Trophoblast cell (in vitro differentiated cells and primary cell): ENCODE measurements around the gene RCN2.

Experiments
- DNase-seq, 2 donors: peaks; one replicate each; pipeline ENCODE4 v3.0.0-alpha.2; 2016
- H2AFZ ChIP-seq: 2 replicates; pipeline ENCODE4 v1.6.1; 2013; ENCODE audit warnings: low read length, moderate library complexity, mild to moderate bottlenecking; ENCODE audit not compliant: insufficient read depth, poor library complexity
- H2AK5ac ChIP-seq: 2 replicates; pipeline ENCODE4 v1.6.1; 2013; ENCODE audit warnings: mild to moderate bottlenecking, low read length
- H2BK120ac ChIP-seq: 2 replicates; pipeline ENCODE4 v1.6.1; 2013; ENCODE audit warnings: low read length, mild to moderate bottlenecking, moderate library complexity; ENCODE audit not compliant: insufficient read depth, poor library complexity
- H2BK12ac ChIP-seq: 2 replicates; pipeline ENCODE4 v1.6.1; 2013; ENCODE audit warnings: mild to moderate bottlenecking, low read length, moderate library complexity
- H2BK5ac ChIP-seq: 2 replicates; pipeline ENCODE4 v1.6.1; 2013; ENCODE audit warnings: low read length, low read depth, moderate library complexity, mild to moderate bottlenecking; ENCODE audit not compliant: poor library complexity
- H3K14ac ChIP-seq: 2 replicates; pipeline ENCODE4 v1.6.1; 2013; ENCODE audit warnings: mild to moderate bottlenecking, low read length
- H3K18ac ChIP-seq: 2 replicates; pipeline ENCODE4 v1.6.1; 2013; ENCODE audit warnings: mild to moderate bottlenecking, low read length
- H3K23ac ChIP-seq: 2 replicates; pipeline ENCODE4 v1.6.1; 2013; ENCODE audit warnings: low read length
- H3K27ac ChIP-seq: 2 replicates; pipeline ENCODE4 v1.5.1; 2013; ENCODE audit warnings: low read depth, mild to moderate bottlenecking, inconsistent platforms, low read length, moderate library complexity
- H3K27me3 ChIP-seq: 2 replicates; pipeline ENCODE4 v1.6.1; 2013; ENCODE audit warnings: inconsistent platforms, mild to moderate bottlenecking, low read length, moderate library complexity; ENCODE audit not compliant: insufficient read depth
- H3K36me3 ChIP-seq, 2 experiments: 1 replicate in 1 of 2; 2 replicates in 1 of 2; pipeline ENCODE4 v1.6.1; 2013; ENCODE audit warnings: low read length in 2 of 2, mild to moderate bottlenecking in 2 of 2, moderate library complexity in 1 of 2; ENCODE audit not compliant: insufficient read depth in 2 of 2, control insufficient read depth in 1 of 2
- H3K4ac ChIP-seq: 2 replicates; pipeline ENCODE4 v1.6.1; 2013; ENCODE audit warnings: low read depth, mild to moderate bottlenecking, low read length, moderate library complexity
- H3K4me1 ChIP-seq, 2 experiments: 1 replicate in 1 of 2; 2 replicates in 1 of 2; pipeline ENCODE4 v1.6.1; 2013; ENCODE audit warnings: low read length in 2 of 2, mild to moderate bottlenecking in 2 of 2, moderate library complexity in 1 of 2; ENCODE audit not compliant: insufficient read depth in 2 of 2, control insufficient read depth in 1 of 2
- H3K4me2 ChIP-seq: 2 replicates; pipeline ENCODE4 v1.6.1; 2013; ENCODE audit warnings: inconsistent platforms, mild to moderate bottlenecking, low read length, moderate library complexity
- H3K4me3 ChIP-seq: 2 replicates; pipeline ENCODE4 v1.5.1; 2013; ENCODE audit warnings: mild to moderate bottlenecking, low read depth, low read length, inconsistent platforms
- H3K79me1 ChIP-seq: one replicate; pipeline ENCODE4 v1.6.1; 2013; ENCODE audit warnings: low read length
- H3K79me2 ChIP-seq: 2 replicates; pipeline ENCODE4 v1.6.1; 2013; ENCODE audit warnings: low read length, mild to moderate bottlenecking; ENCODE audit not compliant: control insufficient read depth, insufficient read depth, poor library complexity
- H3K9ac ChIP-seq: 2 replicates; pipeline ENCODE4 v1.6.1; 2013; ENCODE audit warnings: mild to moderate bottlenecking, low read length
- H3K9me3 ChIP-seq: 2 replicates; pipeline ENCODE4 v1.6.1; 2013; ENCODE audit warnings: low read depth, mild to moderate bottlenecking, control low read depth, inconsistent platforms, low read length; ENCODE audit not compliant: insufficient read depth
- H4K12ac ChIP-seq: 2 replicates; pipeline ENCODE4 v1.6.1; 2013; ENCODE audit warnings: low read depth, mild to moderate bottlenecking, low read length, moderate library complexity
- H4K8ac ChIP-seq: 2 replicates; pipeline ENCODE4 v1.6.1; 2013; ENCODE audit warnings: low read depth, mild to moderate bottlenecking, low read length, moderate library complexity
- H4K91ac ChIP-seq: one replicate; pipeline ENCODE4 v1.6.1; 2013; ENCODE audit warnings: low read depth, mild to moderate bottlenecking, low read length, moderate library complexity
- WGBS: extraction: QIAGEN DNeasy Blood & Tissue Kit; methylation state at CpG from one replicate; pipeline ENCODE4 v1.1.7; 2013; ENCODE audit warnings: missing lambda C conversion rate; ENCODE audit not compliant: insufficient read length, insufficient coverage; ENCODE audit errors: extremely low coverage; 5-methylcytosine and 5-hydroxymethylcytosine counted together

RCN2 gene

DNA sequence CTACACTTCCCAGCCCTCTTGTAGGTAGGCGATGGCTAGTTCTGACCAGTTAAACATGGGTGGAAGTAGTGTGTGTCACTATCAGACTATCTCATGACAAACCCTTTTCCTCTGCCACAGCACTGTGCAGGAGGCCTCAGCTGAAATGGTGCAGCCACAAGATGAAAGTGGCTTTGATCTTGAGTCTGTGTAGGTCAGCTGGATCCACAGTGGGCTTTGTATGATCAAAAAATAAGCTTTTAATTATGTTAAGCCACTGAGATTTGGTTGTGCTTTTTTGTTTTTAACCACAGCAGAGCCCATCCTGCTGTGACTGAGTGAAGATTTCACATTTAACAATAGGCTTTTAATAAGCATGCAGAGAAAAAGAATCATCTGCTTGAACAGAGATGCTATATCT lies 19.7 kb downstream of the RCN2 start:
- Histone ChIP-seq H2BK120ac (no peak overlapping the region), H3K4me3 (no peak overlapping the region), H3K14ac (no peak overlapping the region), H2AK5ac (no peak overlapping the region), H3K27ac (no peak overlapping the region), H3K9me3 (no peaks in the 10 kb centered on the region), H3K4me1 (no peaks in the 10 kb centered on the region), H3K23ac (no peak overlapping the region), H4K91ac (no peak overlapping the region), H3K4me2 (no peak overlapping the region), H3K79me1 (no peaks in the 10 kb centered on the region), H2BK12ac (no peak overlapping the region), H3K9ac (no peak overlapping the region), H3K18ac (no peak overlapping the region), H3K36me3 (peaks cover 2% of the 10 kb centered on the region in 2 experiments), H4K8ac (no peak overlapping the region), H2AFZ (no peak overlapping the region), H3K4ac (no peak overlapping the region), H3K79me2 (no peaks in the 10 kb centered on the region), H2BK5ac (no peak overlapping the region), H3K27me3 (no peaks in the 10 kb centered on the region), H4K12ac (no peak overlapping the region)
- WGBS: no CpG with 5 or more reads among the region's 1 CpG
- no peak for DNase-seq

DNA sequence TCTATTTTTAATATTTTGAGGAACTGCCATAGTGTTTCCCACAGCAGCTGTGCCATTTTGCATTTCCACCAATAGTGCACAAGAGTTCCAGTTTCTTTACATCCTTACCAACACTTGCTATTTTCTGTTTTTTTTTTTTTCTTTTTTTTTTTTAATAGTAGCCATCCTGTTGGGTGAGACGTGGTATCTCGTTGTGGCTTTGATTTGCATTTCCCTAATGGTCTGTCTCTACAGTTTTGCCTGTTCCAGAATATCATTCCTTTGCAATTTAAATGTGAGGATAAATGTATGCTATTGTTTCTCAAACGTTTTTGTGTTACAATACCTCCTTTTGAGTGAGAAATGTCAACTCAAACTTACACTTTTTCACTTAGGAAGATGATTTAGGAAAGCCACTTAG lies 22.4 kb downstream of the RCN2 start:
- Histone ChIP-seq H4K8ac (no peak overlapping the region), H3K4me2 (no peak overlapping the region), H2AK5ac (no peak overlapping the region), H2BK12ac (no peak overlapping the region), H3K18ac (no peak overlapping the region), H2BK120ac (no peak overlapping the region), H2BK5ac (no peak overlapping the region), H3K36me3 (peaks cover 2% of the 10 kb centered on the region in 2 experiments), H3K14ac (no peak overlapping the region), H3K79me2 (no peaks in the 10 kb centered on the region), H3K4ac (no peak overlapping the region), H2AFZ (no peak overlapping the region), H3K4me1 (no peaks in the 10 kb centered on the region), H4K91ac (no peak overlapping the region), H3K23ac (no peak overlapping the region), H3K79me1 (no peaks in the 10 kb centered on the region), H3K9ac (no peak overlapping the region), H3K27ac (no peak overlapping the region), H3K27me3 (no peaks in the 10 kb centered on the region), H4K12ac (no peak overlapping the region), H3K9me3 (no peaks in the 10 kb centered on the region), H3K4me3 (no peak overlapping the region)
- WGBS: no CpG with 5 or more reads among the region's 3 CpGs
- no peak for DNase-seq

DNA sequence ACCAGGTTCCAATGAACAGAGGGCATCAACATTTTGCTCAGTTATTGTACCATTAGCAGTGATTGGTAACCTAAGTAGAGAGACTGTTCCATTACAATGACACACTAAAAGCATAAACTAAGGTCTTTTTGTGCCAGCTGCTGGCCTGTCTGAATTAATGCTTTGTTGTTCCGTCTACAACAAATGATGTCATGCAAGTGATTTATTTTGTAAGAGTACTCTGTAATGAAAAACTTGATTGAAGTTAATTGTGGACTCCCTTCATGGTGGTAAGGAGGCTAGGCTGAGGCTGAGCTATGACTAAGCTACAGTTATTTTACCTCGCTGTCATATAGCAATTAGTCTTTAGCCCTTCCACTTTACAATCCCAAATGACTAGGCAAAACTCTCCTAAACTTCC lies 23.2 kb downstream of the RCN2 start:
- no peak overlapping the region for H2BK12ac ChIP-seq
- no peaks in the 10 kb centered on the region for H3K79me1 ChIP-seq
- H3K9me3 ChIP-seq: no peaks in the 10 kb centered on the region
- no peaks in the 10 kb centered on the region for H3K4me1 ChIP-seq
- no peak overlapping the region for H3K4me3 ChIP-seq
- H4K91ac ChIP-seq: no peak overlapping the region
- no peak for DNase-seq
- H4K12ac ChIP-seq: no peak overlapping the region
- H2AK5ac ChIP-seq: no peak overlapping the region
- no peak overlapping the region for H3K4me2 ChIP-seq
- no peak overlapping the region for H2AFZ ChIP-seq
- no peak overlapping the region for H3K9ac ChIP-seq
- H3K23ac ChIP-seq: no peak overlapping the region
- no peak overlapping the region for H3K4ac ChIP-seq
- H4K8ac ChIP-seq: no peak overlapping the region
- no peaks in the 10 kb centered on the region for H3K79me2 ChIP-seq
- H2BK120ac ChIP-seq: no peak overlapping the region
- H2BK5ac ChIP-seq: no peak overlapping the region
- H3K14ac ChIP-seq: no peak overlapping the region
- H3K27ac ChIP-seq: no peak overlapping the region
- no peak overlapping the region for H3K18ac ChIP-seq
- no CpG with 5 or more reads among the region's 2 CpGs for WGBS
- peaks cover 2% of the 10 kb centered on the region in 2 experiments for H3K36me3 ChIP-seq
- no peaks in the 10 kb centered on the region for H3K27me3 ChIP-seq

DNA sequence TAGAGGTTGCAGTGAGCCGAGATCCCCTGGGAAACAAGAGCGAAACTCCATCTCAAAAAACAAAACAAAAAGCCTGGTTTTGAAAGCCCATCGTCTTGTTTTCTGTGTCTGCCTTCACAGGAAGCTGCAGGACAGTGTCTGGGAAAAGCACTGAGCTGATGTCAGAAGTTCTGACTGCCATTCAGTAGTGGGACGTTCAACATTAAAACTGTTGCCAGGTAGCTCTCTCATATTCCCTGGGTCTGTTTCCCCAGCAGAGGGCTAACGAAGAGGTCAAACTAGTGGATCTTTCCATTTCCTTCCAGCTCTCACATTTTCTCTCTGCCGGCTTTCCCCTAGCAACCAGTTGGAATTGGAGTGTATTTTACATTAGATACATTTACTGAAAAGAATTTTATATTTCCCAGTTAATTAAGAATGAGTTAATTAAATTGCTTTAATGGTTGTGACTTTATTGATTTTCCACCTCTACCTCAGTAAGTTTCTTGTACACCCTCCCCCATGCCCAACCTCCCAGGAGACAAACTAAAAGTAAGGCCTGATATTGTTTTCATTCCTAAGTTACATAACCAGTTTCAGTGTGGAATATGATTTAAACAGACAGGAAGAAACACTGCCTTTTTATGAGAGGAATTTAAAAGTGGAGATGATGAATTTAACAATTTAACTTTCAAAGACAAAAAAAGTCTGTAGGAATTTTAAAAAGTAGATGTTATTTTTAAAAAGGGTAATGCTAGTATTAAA lies 29.9 kb downstream of the RCN2 start:
- no CpG with 5 or more reads among the region's 6 CpGs for WGBS
- Histone ChIP-seq H4K12ac (no peak overlapping the region), H3K36me3 (no peaks in the 10 kb centered on the region)

More for the DNA sequence above, 29.9 kb downstream of the RCN2 start:
- no peak for DNase-seq
- Histone ChIP-seq H3K79me2 (no peaks in the 10 kb centered on the region), H2BK12ac (no peak overlapping the region), H2AK5ac (no peak overlapping the region), H3K27ac (peak overlapping the region; percentile 5), H4K8ac (no peak overlapping the region), H3K4me1 (peaks cover 4 to 14% of the 10 kb centered on the region in 2 experiments), H2AFZ (no peak overlapping the region), H3K14ac (no peak overlapping the region), H3K9me3 (no peaks in the 10 kb centered on the region), H3K9ac (no peak overlapping the region), H4K91ac (no peak overlapping the region), H3K27me3 (no peaks in the 10 kb centered on the region), H3K79me1 (peaks cover 2% of the 10 kb centered on the region), H3K4me3 (no peak overlapping the region), H3K4me2 (no peak overlapping the region), H2BK120ac (no peak overlapping the region), H3K23ac (no peak overlapping the region), H2BK5ac (no peak overlapping the region), H3K18ac (no peak overlapping the region), H3K4ac (no peak overlapping the region)
